GDM1 (cell line): ENCODE measurements around the gene PUSL1.
"Not testable (repeated sequence)": the region's sequence is repeated elsewhere in the genome, so short reads cannot be mapped to it uniquely, and the experiment has no call there.

Experiments used
- DNase-seq: peaks from one replicate; lab custom pipeline; 2025; lab: John Stamatoyannopoulos, UW

The PUSL1 gene

GRCh38 chr1:1310476-1311053 is 2.2 kb downstream of the PUSL1 start:
- no peak for DNase-seq

- DNase-seq = no peak
These were observed 3.0 kb downstream of the PUSL1 start for GRCh38 chr1:1311107-1312104.

GRCh38 chr1:1312450-1313314 is 4.3 kb downstream of the PUSL1 start:
- DNase-seq = no peak

- DNase-seq = no peak
These were observed 5.3 kb downstream of the PUSL1 start for GRCh38 chr1:1313500-1314236.

GRCh38 chr1:1314237-1314586 is 5.8 kb downstream of the PUSL1 start:
- no peak for DNase-seq

GRCh38 chr1:1314678-1315335 is 6.4 kb downstream of the PUSL1 start:
- no peak for DNase-seq

GRCh38 chr1:1315435-1315954 is 7.1 kb downstream of the PUSL1 start:
- no peak for DNase-seq

- not testable (repeated sequence) for DNase-seq
These were observed 7.8 kb downstream of the PUSL1 start for GRCh38 chr1:1316199-1316598.

- DNase-seq = no peak
These were observed 9.0 kb downstream of the PUSL1 start for GRCh38 chr1:1317420-1317819.

- DNase-seq = no peak
These were observed 9.8 kb downstream of the PUSL1 start for GRCh38 chr1:1318131-1318652.

GRCh38 chr1:1318777-1319645 is 10.6 kb downstream of the PUSL1 start:
- no peak for DNase-seq

GRCh38 chr1:1319646-1319941 is 11.2 kb downstream of the PUSL1 start:
- DNase-seq = no peak

- DNase-seq = no peak
These were observed 12.5 kb downstream of the PUSL1 start for GRCh38 chr1:1320666-1321448.

GRCh38 chr1:1321477-1321876 is 13.1 kb downstream of the PUSL1 start:
- no peak for DNase-seq

- DNase-seq = no peak
These were observed 14.0 kb downstream of the PUSL1 start for GRCh38 chr1:1322418-1322817.

- no peak for DNase-seq
These were observed 14.6 kb downstream of the PUSL1 start for GRCh38 chr1:1322952-1323351.

- no peak for DNase-seq
These were observed 15.7 kb downstream of the PUSL1 start for GRCh38 chr1:1324084-1324523.

- peak; percentile 89 for DNase-seq
These were observed 16.3 kb downstream of the PUSL1 start, which contains the start of the genes CPTP and INTS11 for GRCh38 chr1:1324524-1325287. CPTP (plus strand) TSS chr1:1324802; CDS start chr1:1326911, 2,109 bp downstream. INTS11 (minus strand) TSS chr1:1324660; CDS start chr1:1324608, 52 bp downstream.
